GM12878 (cell line): ENCODE data around the gene HUNK. TPM values are rescaled to one million over a fixed set of nuclear protein-coding genes. Genes with fewer than 3 reads are reported as not detected.

ENCODE experiments used
- ATAC-seq: fragments of 200-7000 bp; cut with Tn5 transposase; 3 replicates; pipeline ENCODE4 v1.9.1; 2020; ENCODE audit warnings: mild to moderate bottlenecking, moderate library complexity
- BruUV-seq: library from RNA; stranded (reverse); fragments of 400-500 nt; replicated peaks from 2 replicates; lab custom pipeline; 2021; lab: Mats Ljungman, UMichigan
- CTCF ChIA-PET: fragments of 300-600 bp; sonication (Branson Sonifier 250); formaldehyde crosslinking; extraction: SDS; loops from one replicate; lab custom pipeline; 2021; ENCODE audit warnings: inconsistent platforms; lab: Yijun Ruan, JAX
- POLR2A ChIA-PET: fragments of 350-600 bp; formaldehyde crosslinking; extraction: SDS; loops from one replicate; lab custom pipeline; 2021; ENCODE audit warnings: inconsistent platforms; lab: Charles Lee
- RAD21 ChIA-PET: fragments of 300-600 bp; sonication (Branson Sonifier 250); formaldehyde crosslinking; loops from one replicate; lab custom pipeline; 2023; ENCODE audit warnings: antibody characterized with exemption; ENCODE audit not compliant: unreplicated experiment; lab: Charles Lee
- SMC1A ChIA-PET: fragments of 300-600 bp; sonication (Branson Sonifier 250); formaldehyde crosslinking; loops from one replicate; lab custom pipeline; 2023; ENCODE audit not compliant: unreplicated experiment, uncharacterized antibody; lab: Charles Lee
- DNase-seq: peaks from one replicate; pipeline ENCODE4 v3.0.0-alpha.2; 2011; ENCODE audit warnings: low read depth, low spot score
- FAIRE-seq: peaks from 3 replicates; lab custom pipeline; 2011; peaks lifted over from hg19 to GRCh38; lab: Jason Lieb, UNC
- H2AFZ ChIP-seq: 2 replicates; pipeline ENCODE4 v1.6.0; 2011; ENCODE audit warnings: low read depth, low read length, control low read depth; ENCODE audit not compliant: control insufficient read depth
- H3K27ac ChIP-seq: 2 replicates; pipeline ENCODE4 v1.5.1; 2011; ENCODE audit warnings: control low read depth; ENCODE audit not compliant: control insufficient read depth, insufficient read depth
- H3K27me3 ChIP-seq, 2 experiments: replicated peaks in 1 of 2; 2 replicates each; pipeline versions ENCODE4 v1.6.0 to v1.6.1; 2011; ENCODE audit warnings: low read length in 1 of 2; ENCODE audit not compliant: control insufficient read depth in 2 of 2, insufficient read depth in 2 of 2
- H3K36me3 ChIP-seq, 2 experiments: 2 replicates each; pipeline ENCODE4 v1.5.1; 2011; ENCODE audit warnings: low read length in 1 of 2; ENCODE audit not compliant: control insufficient read depth in 2 of 2, insufficient read depth in 2 of 2
- H3K4me1 ChIP-seq: 2 replicates; pipeline ENCODE4 v1.6.1; 2011; ENCODE audit warnings: mild to moderate bottlenecking, low read length, moderate library complexity, mixed read lengths; ENCODE audit not compliant: control insufficient read depth, insufficient read depth
- H3K4me2 ChIP-seq: 2 replicates; pipeline ENCODE4 v1.6.0; 2011; ENCODE audit warnings: control low read depth; ENCODE audit not compliant: control insufficient read depth, insufficient read depth
- H3K4me3 ChIP-seq: fragments of 200-600 bp; sonication (generic); 2 replicates; pipeline ENCODE4 v1.5.1; 2016
- H3K79me2 ChIP-seq: 2 replicates; pipeline ENCODE4 v1.6.0; 2011; ENCODE audit warnings: low read length; ENCODE audit not compliant: control insufficient read depth, insufficient read depth
- H3K9ac ChIP-seq: 2 replicates; pipeline ENCODE4 v1.8.0; 2011; ENCODE audit warnings: low read length, control low read depth, mixed read lengths; ENCODE audit not compliant: control insufficient read depth, insufficient read depth
- H3K9me3 ChIP-seq: replicated peaks from 3 replicates; pipeline ENCODE4 v1.5.1; 2011; ENCODE audit warnings: mild to moderate bottlenecking, low read length; ENCODE audit not compliant: control insufficient read depth, insufficient read depth
- H4K20me1 ChIP-seq: 2 replicates; pipeline ENCODE4 v1.6.0; 2011; ENCODE audit not compliant: control insufficient read depth, insufficient read depth
- CTCF ChIP-seq, 3 experiments: IDR thresholded peaks in 2 of 3; conservative IDR thresholded peaks in 1 of 3; 2 replicates each; pipeline ENCODE4 v1.5.1; 2011; ENCODE audit warnings: low read depth in 3 of 3, low read length in 3 of 3, mild to moderate bottlenecking in 3 of 3, control low read depth in 2 of 3, moderate library complexity in 2 of 3, inconsistent platforms in 1 of 3, mixed read lengths in 1 of 3; ENCODE audit not compliant: control insufficient read depth in 2 of 3, insufficient read depth in 1 of 3; ENCODE audit errors: extremely low read depth in 1 of 3
- E2F8 ChIP-seq: fragments of 450-650 bp; IDR thresholded peaks from 2 replicates; pipeline ENCODE4 v1.6.1; 2018; ENCODE audit warnings: mild to moderate bottlenecking, low read depth, moderate library complexity; ENCODE audit not compliant: partially characterized antibody
- NRF1 ChIP-seq: conservative IDR thresholded peaks from 2 replicates; pipeline ENCODE4 v1.6.1; 2011; ENCODE audit warnings: mild to moderate bottlenecking, low read depth, low read length, improper control_type of control experiment
- POLR2A ChIP-seq: IDR thresholded peaks from 2 replicates; pipeline ENCODE4 v1.6.1; 2011; ENCODE audit warnings: low read depth, mild to moderate bottlenecking, low read length
- POLR2AphosphoS2 ChIP-seq: IDR thresholded peaks from 2 replicates; pipeline ENCODE4 v1.6.1; 2011; ENCODE audit warnings: low read depth, mild to moderate bottlenecking, low read length, improper control_type of control experiment, moderate library complexity
- RAD21 ChIP-seq: IDR thresholded peaks from 2 replicates; pipeline ENCODE4 v1.6.1; 2011; ENCODE audit warnings: mild to moderate bottlenecking, low read depth, low read length, moderate library complexity; ENCODE audit not compliant: insufficient read depth
- SIN3A ChIP-seq: IDR thresholded peaks from 2 replicates; pipeline ENCODE4 v1.6.1; 2012; ENCODE audit warnings: low read depth, low read length, improper control_type of control experiment
- TCF12 ChIP-seq: IDR thresholded peaks from 2 replicates; pipeline ENCODE4 v1.6.1; 2011; ENCODE audit warnings: low read depth, mild to moderate bottlenecking, low read length
- ZNF217 ChIP-seq: fragments of 450-650 bp; IDR thresholded peaks from 2 replicates; pipeline ENCODE4 v1.6.1; 2017; ENCODE audit warnings: antibody characterized with exemption, mild to moderate bottlenecking
- ZSCAN29 ChIP-seq: fragments of 450-650 bp; IDR thresholded peaks from 2 replicates; pipeline ENCODE4 v1.6.1; 2017; ENCODE audit warnings: mild to moderate bottlenecking, moderate library complexity
- WGBS: methylation state at CpG from one replicate; pipeline ENCODE4 v1.1.6; 2016; ENCODE audit warnings: low lambda C conversion rate; ENCODE audit not compliant: insufficient replicate concordance, insufficient coverage; ENCODE audit errors: missing lambda C conversion rate; 5-methylcytosine and 5-hydroxymethylcytosine counted together
- in situ Hi-C: fragments of 300-500 bp; cut with MboI; formaldehyde crosslinking; loops from 9 replicates; pipeline ENCODE4 v1.14.3; 2018; ENCODE audit warnings: mixed read lengths
- intact Hi-C: fragments of 100-400 bp; cut with micrococcal nuclease; formaldehyde crosslinking; loops from one replicate; pipeline ENCODE4 v1.14.2; 2022; ENCODE audit not compliant: unreplicated experiment
- polyA plus RNA-seq, 11 experiments: library from polyadenylated mRNA; depleted of rRNA in 4 of 11; unstranded in 6 of 11; stranded (reverse) in 5 of 11; fragments of >200 nt; fragmentation: Nextera tagmentation in 4 of 11; fragmentation: Illumina TruSeq in 1 of 11; extraction: Ambion mirVana in 4 of 11; extraction: Trizol in 1 of 11; gene quantifications; 1 replicate in 1 of 11; 2 replicates in 10 of 11; pipeline versions ENCODE4 v1.2.1 to v1.2.3, GENCODE V29; 2011 to 2016; ENCODE audit warnings: inconsistent platforms in 2 of 11, missing spikeins in 2 of 11, low read depth in 1 of 11
- total RNA-seq, 4 experiments: library from RNA; depleted of rRNA in 3 of 4; stranded (reverse); fragments of >200 nt in 3 of 4; fragmentation: Illumina TruSeq in 1 of 4; extraction: Trizol in 1 of 4; gene quantifications; 2 replicates each; pipeline versions ENCODE4 v1.2.1 to v1.2.3, GENCODE V29; 2013 to 2021
- TF ChIP-seq, protein P1 (sequence below): fragments of 450-650 bp; IDR thresholded peaks from 2 replicates; pipeline ENCODE4 v1.6.1; 2016; ENCODE audit warnings: mild to moderate bottlenecking
- TF ChIP-seq, protein P2 (sequence below): fragments of 450-650 bp; IDR thresholded peaks from 2 replicates; pipeline ENCODE4 v1.6.1; 2017; ENCODE audit warnings: antibody characterized with exemption, mild to moderate bottlenecking, moderate library complexity
- TF ChIP-seq, protein P3 (sequence below): fragments of 450-650 bp; IDR thresholded peaks from 2 replicates; pipeline ENCODE4 v1.6.1; 2017; ENCODE audit warnings: mild to moderate bottlenecking

The HUNK gene
- total and polyA plus RNA-seq, 10 of the 15 experiments (the other 5 are each of a cell fraction or from before 2014, with no cell fraction given) = under 0.01 to 0.14 (median 0.03) TPM; not detected in 7

DNA sequence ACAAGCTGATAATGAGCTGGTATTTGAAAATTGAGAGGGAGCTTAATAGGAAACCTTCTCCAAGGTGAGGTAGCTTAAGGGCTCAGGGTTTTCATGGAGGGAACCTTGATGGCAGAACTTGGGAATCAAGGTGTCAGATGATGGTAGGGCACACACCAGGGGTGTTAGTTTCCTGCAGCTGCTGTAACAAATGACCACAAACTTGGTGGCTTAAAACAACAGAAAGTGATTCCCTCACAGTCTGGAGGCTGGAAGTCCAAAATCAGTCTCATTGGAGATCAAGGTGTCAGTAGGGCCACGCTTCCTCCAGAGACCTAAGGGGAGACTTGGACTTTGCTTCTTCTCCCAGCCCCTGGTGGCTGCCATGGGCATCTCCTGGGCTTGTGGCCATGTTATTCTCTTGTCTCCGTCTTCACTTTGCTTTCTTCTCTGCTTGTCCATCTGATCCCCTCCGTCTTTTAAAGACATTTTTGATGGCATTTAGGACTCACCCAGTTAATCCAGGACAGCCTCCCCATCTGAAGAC lies 45.5 kb downstream of the HUNK start:
- Histone ChIP-seq H3K4me2 (no peak overlapping the region), H4K20me1 (no peaks in the 10 kb centered on the region), H2AFZ (no peak overlapping the region), H3K79me2 (no peaks in the 10 kb centered on the region), H3K4me3 (no peak overlapping the region), H3K9me3 (no peaks in the 10 kb centered on the region), H3K4me1 (no peaks in the 10 kb centered on the region), H3K36me3 (no peaks in the 10 kb centered on the region), H3K27me3 (0 out of 4 replicates have a peak, but pooled peaks cover 0 to 2% of the 10 kb centered on the region in 2 experiments), H3K27ac (no peak overlapping the region), H3K9ac (no peak overlapping the region)
- RAD21 ChIA-PET = no interaction called here
- WGBS = 25% methylated on average over 3 of the region's 3 CpGs
- in situ Hi-C loops (no loop called here), intact Hi-C loops (no loop called here)
- FAIRE-seq = no peak
- BruUV-seq = no TSS peak
- DNase-seq = no peak
- no peak for ATAC-seq
- CTCF ChIA-PET = interaction anchor here (1.3 kb wide), 1 partner anchor 16 kb away, joined by 5 read pairs; no protein-coding TSS in a partner anchor
- POLR2A ChIA-PET = no interaction called here
- SMC1A ChIA-PET = no interaction called here
- no peak for TF ChIP-seq ZNF217
- TF ChIP-seq CTCF (IDR thresholded peaks at IDR 0.05 in 2 of 3, conservative IDR thresholded peaks at IDR 0.05 in 1 of 3; ENCODE audit: control insufficient read depth in 2 of 3, extremely low read depth in 1 of 3, insufficient read depth in 1 of 3, low read depth in 3 of 3, low read length in 3 of 3) = no peak
- TF ChIP-seq POLR2A = no peak
- TF ChIP-seq, protein P1, sequence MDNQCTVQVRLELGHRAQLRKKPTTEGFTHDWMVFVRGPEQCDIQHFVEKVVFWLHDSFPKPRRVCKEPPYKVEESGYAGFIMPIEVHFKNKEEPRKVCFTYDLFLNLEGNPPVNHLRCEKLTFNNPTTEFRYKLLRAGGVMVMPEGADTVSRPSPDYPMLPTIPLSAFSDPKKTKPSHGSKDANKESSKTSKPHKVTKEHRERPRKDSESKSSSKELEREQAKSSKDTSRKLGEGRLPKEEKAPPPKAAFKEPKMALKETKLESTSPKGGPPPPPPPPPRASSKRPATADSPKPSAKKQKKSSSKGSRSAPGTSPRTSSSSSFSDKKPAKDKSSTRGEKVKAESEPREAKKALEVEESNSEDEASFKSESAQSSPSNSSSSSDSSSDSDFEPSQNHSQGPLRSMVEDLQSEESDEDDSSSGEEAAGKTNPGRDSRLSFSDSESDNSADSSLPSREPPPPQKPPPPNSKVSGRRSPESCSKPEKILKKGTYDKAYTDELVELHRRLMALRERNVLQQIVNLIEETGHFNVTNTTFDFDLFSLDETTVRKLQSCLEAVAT = no peak
- TF ChIP-seq, protein P2, sequence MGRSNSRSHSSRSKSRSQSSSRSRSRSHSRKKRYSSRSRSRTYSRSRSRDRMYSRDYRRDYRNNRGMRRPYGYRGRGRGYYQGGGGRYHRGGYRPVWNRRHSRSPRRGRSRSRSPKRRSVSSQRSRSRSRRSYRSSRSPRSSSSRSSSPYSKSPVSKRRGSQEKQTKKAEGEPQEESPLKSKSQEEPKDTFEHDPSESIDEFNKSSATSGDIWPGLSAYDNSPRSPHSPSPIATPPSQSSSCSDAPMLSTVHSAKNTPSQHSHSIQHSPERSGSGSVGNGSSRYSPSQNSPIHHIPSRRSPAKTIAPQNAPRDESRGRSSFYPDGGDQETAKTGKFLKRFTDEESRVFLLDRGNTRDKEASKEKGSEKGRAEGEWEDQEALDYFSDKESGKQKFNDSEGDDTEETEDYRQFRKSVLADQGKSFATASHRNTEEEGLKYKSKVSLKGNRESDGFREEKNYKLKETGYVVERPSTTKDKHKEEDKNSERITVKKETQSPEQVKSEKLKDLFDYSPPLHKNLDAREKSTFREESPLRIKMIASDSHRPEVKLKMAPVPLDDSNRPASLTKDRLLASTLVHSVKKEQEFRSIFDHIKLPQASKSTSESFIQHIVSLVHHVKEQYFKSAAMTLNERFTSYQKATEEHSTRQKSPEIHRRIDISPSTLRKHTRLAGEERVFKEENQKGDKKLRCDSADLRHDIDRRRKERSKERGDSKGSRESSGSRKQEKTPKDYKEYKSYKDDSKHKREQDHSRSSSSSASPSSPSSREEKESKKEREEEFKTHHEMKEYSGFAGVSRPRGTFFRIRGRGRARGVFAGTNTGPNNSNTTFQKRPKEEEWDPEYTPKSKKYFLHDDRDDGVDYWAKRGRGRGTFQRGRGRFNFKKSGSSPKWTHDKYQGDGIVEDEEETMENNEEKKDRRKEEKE = no peak
- no peak for TF ChIP-seq RAD21
- no peak for TF ChIP-seq POLR2AphosphoS2
- no peak for TF ChIP-seq TCF12
- no peak for TF ChIP-seq SIN3A
- no peak for TF ChIP-seq ZSCAN29
- TF ChIP-seq E2F8 = no peak
- TF ChIP-seq, protein P3, sequence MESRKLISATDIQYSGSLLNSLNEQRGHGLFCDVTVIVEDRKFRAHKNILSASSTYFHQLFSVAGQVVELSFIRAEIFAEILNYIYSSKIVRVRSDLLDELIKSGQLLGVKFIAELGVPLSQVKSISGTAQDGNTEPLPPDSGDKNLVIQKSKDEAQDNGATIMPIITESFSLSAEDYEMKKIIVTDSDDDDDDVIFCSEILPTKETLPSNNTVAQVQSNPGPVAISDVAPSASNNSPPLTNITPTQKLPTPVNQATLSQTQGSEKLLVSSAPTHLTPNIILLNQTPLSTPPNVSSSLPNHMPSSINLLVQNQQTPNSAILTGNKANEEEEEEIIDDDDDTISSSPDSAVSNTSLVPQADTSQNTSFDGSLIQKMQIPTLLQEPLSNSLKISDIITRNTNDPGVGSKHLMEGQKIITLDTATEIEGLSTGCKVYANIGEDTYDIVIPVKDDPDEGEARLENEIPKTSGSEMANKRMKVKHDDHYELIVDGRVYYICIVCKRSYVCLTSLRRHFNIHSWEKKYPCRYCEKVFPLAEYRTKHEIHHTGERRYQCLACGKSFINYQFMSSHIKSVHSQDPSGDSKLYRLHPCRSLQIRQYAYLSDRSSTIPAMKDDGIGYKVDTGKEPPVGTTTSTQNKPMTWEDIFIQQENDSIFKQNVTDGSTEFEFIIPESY = no peak
- TF ChIP-seq NRF1 = no peak
